ENCODE data around the gene OR5AN1.

DNA sequence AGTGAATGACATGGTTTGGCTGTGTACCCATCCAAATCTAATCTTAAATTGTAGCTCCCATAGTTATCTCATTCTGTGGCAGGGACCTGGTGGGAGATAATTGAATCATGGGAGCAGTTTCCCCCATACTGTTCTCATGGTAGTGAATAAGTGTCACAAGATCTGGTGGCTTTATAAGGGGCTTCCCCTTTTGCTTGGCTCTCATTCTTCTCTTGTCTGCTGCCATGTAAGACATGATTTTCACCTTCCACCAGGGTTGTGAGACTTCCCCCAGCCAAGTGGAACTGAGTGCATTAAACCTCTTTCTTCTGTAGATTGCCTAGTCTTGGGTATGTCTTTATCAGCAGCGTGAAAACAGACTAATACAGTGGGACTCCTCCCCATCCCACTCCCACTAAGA lies 56.4 kb downstream of the OR5AN1 start:
- TF ChIP-seq, protein P1, sequence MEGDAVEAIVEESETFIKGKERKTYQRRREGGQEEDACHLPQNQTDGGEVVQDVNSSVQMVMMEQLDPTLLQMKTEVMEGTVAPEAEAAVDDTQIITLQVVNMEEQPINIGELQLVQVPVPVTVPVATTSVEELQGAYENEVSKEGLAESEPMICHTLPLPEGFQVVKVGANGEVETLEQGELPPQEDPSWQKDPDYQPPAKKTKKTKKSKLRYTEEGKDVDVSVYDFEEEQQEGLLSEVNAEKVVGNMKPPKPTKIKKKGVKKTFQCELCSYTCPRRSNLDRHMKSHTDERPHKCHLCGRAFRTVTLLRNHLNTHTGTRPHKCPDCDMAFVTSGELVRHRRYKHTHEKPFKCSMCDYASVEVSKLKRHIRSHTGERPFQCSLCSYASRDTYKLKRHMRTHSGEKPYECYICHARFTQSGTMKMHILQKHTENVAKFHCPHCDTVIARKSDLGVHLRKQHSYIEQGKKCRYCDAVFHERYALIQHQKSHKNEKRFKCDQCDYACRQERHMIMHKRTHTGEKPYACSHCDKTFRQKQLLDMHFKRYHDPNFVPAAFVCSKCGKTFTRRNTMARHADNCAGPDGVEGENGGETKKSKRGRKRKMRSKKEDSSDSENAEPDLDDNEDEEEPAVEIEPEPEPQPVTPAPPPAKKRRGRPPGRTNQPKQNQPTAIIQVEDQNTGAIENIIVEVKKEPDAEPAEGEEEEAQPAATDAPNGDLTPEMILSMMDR (IDR thresholded peaks at IDR 0.05) = no peak
- TF ChIP-seq POLR2A (IDR thresholded peaks at IDR 0.05) = no peak
